Upper lobe of right lung (tissue), 1 donor: Measurements from ENCODE around the gene MX2. TPM values are rescaled to one million over a fixed set of nuclear protein-coding genes. Genes with fewer than 3 reads are reported as not detected.

ENCODE experiments used
- ATAC-seq: fragments of 200-7000 bp; cut with Tn5 transposase; one replicate; pipeline ENCODE4 v1.9.1; 2020; ENCODE audit warnings: mild to moderate bottlenecking, moderate library complexity
- DNase-seq: peaks from one replicate; pipeline ENCODE4 v3.0.0-alpha.2; 2020
- H3K27ac ChIP-seq: fragments of 200-600 bp; one replicate; pipeline ENCODE4 v1.8.0; 2022
- H3K27me3 ChIP-seq: fragments of 200-600 bp; one replicate; pipeline ENCODE4 v1.8.0; 2022; ENCODE audit warnings: mild to moderate bottlenecking
- H3K36me3 ChIP-seq: fragments of 200-600 bp; one replicate; pipeline ENCODE4 v1.8.0; 2022
- H3K4me1 ChIP-seq: fragments of 200-600 bp; one replicate; pipeline ENCODE4 v1.8.0; 2022
- H3K4me3 ChIP-seq: fragments of 200-600 bp; one replicate; pipeline ENCODE4 v1.8.0; 2022; ENCODE audit warnings: mild to moderate bottlenecking
- H3K9me3 ChIP-seq: fragments of 200-600 bp; one replicate; pipeline ENCODE4 v1.8.0; 2022
- intact Hi-C: fragments of 100-400 bp; cut with DNase I; formaldehyde crosslinking; loops from one replicate; pipeline ENCODE4 v1.11.0; 2022
- total RNA-seq: library from RNA; stranded (reverse); fragmentation: NEBNext Ultra II Directional; extraction: Animal tissue kit (Norgen Biotek cat#: 25700); gene quantifications from one replicate; pipeline ENCODE4 v1.2.1, GENCODE V29; 2021
- TF ChIP-seq, protein P1 (sequence below): fragments of 200-600 bp; IDR thresholded peaks from one replicate; pipeline ENCODE4 v1.8.0; 2022; ENCODE audit warnings: antibody characterized with exemption
- donor health status: DM: no; HTN: yes; CAD: no; lungs with severe emphysema.

Gene MX2
- total RNA-seq, 1 donor from 2014 or later: 23.0 TPM

DNA sequence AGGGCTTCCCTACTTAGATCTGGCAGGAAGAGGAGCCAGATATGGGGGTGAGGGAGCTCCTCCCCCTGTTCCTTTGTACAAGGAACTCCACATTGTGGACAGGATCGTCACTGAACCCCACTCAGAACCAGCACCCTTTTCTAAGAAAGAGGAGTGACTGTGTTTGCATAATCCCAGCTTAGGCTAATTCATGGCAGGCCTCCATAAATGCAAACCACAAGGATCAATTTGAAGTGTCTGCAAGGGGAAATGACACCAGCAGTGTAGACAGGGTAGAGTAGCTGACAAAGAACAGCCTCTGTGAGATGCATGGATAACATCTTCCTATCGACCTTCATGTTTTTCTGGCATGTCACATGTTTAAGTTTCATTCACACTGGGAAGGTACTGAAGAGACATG is 75.9 kb downstream of the MX2 start:
- H3K36me3 ChIP-seq: peaks cover 97% of the 10 kb centered on the region
- TF ChIP-seq, protein P1, sequence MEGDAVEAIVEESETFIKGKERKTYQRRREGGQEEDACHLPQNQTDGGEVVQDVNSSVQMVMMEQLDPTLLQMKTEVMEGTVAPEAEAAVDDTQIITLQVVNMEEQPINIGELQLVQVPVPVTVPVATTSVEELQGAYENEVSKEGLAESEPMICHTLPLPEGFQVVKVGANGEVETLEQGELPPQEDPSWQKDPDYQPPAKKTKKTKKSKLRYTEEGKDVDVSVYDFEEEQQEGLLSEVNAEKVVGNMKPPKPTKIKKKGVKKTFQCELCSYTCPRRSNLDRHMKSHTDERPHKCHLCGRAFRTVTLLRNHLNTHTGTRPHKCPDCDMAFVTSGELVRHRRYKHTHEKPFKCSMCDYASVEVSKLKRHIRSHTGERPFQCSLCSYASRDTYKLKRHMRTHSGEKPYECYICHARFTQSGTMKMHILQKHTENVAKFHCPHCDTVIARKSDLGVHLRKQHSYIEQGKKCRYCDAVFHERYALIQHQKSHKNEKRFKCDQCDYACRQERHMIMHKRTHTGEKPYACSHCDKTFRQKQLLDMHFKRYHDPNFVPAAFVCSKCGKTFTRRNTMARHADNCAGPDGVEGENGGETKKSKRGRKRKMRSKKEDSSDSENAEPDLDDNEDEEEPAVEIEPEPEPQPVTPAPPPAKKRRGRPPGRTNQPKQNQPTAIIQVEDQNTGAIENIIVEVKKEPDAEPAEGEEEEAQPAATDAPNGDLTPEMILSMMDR: no peak
- no peak overlapping the region for H3K27ac ChIP-seq
- no peak overlapping the region for H3K4me3 ChIP-seq
- H3K9me3 ChIP-seq: no peaks in the 10 kb centered on the region
- H3K27me3 ChIP-seq: no peaks in the 10 kb centered on the region
- intact Hi-C loops: no loop called here
- no peaks in the 10 kb centered on the region for H3K4me1 ChIP-seq
- no peak for DNase-seq
- peak; percentile 34 for ATAC-seq

GRCh38 chr21:41438425-41439113 is 76.7 kb downstream of the MX2 start:
- Histone ChIP-seq H3K4me3 (no peak overlapping the region), H3K27ac (no peak overlapping the region), H3K27me3 (no peaks in the 10 kb centered on the region), H3K4me1 (no peaks in the 10 kb centered on the region), H3K36me3 (peaks cover 97% of the 10 kb centered on the region), H3K9me3 (no peaks in the 10 kb centered on the region)
- ATAC-seq (no peak), DNase-seq (no peak)
- intact Hi-C loops: no loop called here
- TF ChIP-seq, protein P1: no peak

DNA sequence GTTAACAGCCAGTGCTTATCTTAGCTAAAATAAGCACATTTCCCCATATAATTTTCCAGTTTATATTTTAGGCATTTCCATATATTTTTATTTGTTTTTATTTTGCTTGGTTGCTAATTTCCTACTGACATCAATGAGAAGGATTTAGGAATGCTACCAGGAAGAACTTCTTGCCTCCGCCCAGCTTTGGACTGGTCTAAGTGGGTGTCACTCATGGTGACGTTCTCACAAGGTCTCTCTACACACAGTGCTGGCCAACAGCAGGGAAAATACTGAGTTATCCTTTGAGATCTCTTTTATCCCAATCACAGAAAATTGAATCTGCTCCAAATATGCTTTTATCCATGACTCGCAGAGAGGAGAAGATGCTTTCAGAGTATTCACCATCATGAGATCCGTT is 77.4 kb downstream of the MX2 start:
- intact Hi-C loops: no loop called here

GRCh38 chr21:41441546-41441945 is 79.7 kb downstream of the MX2 start:
- ATAC-seq (no peak), DNase-seq (no peak)
- H3K9me3 ChIP-seq: no peaks in the 10 kb centered on the region
- intact Hi-C loops: no loop called here
- H3K27ac ChIP-seq: no peak overlapping the region
- H3K4me3 ChIP-seq: no peak overlapping the region
- TF ChIP-seq, protein P1: no peak
- H3K4me1 ChIP-seq: no peaks in the 10 kb centered on the region
- H3K36me3 ChIP-seq: peaks cover 95% of the 10 kb centered on the region
- H3K27me3 ChIP-seq: no peaks in the 10 kb centered on the region

More for the DNA sequence above, 77.4 kb downstream of the MX2 start:
- no peaks in the 10 kb centered on the region for H3K4me1 ChIP-seq
- H3K27me3 ChIP-seq: no peaks in the 10 kb centered on the region
- no peak for DNase-seq
- TF ChIP-seq, protein P1: no peak
- no peak overlapping the region for H3K4me3 ChIP-seq
- no peak for ATAC-seq
- H3K36me3 ChIP-seq: peaks cover 95% of the 10 kb centered on the region
- H3K9me3 ChIP-seq: no peaks in the 10 kb centered on the region
- no peak overlapping the region for H3K27ac ChIP-seq

DNA sequence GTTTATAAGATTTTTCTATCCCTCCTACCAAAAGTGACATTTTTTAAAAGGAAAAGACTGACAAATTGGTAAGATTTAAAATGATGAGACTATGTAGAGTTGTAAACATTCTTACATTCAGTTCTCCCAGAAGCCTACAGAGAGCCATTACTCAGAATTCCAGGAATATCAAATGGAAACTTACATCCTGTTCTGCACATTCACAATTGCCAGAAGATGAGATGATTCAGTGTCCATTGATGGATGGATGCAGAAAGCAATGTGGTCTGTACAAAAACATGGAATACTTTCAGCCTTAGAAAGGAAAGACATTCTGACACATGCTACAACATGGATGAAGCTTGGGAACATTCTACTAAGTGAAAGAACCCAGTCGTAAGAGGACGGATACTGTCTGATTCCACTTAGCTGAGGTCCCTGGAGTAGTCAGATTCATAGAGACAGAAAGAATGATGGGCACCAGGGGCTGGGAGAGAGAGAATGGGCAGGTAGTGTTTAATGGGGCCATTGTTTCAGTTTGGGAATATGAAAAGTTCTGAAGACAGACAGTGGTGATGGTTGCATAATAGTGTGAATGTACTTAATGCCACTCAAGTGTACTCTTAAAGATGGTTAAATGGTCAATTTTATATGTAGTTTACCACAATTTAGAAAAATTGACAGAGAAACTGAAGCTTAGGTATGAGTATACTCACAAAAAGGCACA is 80.8 kb downstream of the MX2 start:
- Histone ChIP-seq H3K4me1 (no peaks in the 10 kb centered on the region), H3K4me3 (no peak overlapping the region), H3K9me3 (no peaks in the 10 kb centered on the region), H3K36me3 (peaks cover 95% of the 10 kb centered on the region), H3K27me3 (no peaks in the 10 kb centered on the region), H3K27ac (no peak overlapping the region)
- ATAC-seq: no peak
- no peak for DNase-seq
- TF ChIP-seq, protein P1: no peak
- intact Hi-C loops: no loop called here
